ENCODE data around the gene CACNB2.
"Not testable (repeated sequence)": the region's sequence is repeated elsewhere in the genome, so short reads cannot be mapped to it uniquely, and the experiment has no call there.

DNA sequence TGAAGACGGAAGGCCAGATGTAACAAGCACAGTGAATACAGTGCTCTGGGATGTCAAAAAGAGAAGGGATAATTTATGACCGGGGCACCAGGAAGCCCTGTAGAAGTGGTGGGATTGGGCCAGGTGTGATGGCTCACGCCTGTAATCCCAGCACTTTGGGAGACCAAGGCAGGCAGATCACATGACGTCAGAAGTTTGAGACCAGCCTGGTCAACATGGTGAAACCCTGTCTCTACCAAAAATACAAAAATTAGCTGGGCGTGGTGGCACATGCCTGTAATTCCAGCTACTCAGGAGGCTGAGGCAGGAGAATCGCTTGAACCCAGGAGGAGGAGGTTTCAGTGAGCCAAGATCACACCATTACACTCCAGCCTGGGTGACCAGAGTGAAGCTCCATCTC, 305.4 kb downstream of the CACNB2 start:
- not testable (repeated sequence) for TF ChIP-seq EZH2 (IDR thresholded peaks at IDR 0.05; ENCODE audit: borderline replicate concordance, low read depth, low read length, poor library complexity, severe bottlenecking)
- TF ChIP-seq, protein P1, sequence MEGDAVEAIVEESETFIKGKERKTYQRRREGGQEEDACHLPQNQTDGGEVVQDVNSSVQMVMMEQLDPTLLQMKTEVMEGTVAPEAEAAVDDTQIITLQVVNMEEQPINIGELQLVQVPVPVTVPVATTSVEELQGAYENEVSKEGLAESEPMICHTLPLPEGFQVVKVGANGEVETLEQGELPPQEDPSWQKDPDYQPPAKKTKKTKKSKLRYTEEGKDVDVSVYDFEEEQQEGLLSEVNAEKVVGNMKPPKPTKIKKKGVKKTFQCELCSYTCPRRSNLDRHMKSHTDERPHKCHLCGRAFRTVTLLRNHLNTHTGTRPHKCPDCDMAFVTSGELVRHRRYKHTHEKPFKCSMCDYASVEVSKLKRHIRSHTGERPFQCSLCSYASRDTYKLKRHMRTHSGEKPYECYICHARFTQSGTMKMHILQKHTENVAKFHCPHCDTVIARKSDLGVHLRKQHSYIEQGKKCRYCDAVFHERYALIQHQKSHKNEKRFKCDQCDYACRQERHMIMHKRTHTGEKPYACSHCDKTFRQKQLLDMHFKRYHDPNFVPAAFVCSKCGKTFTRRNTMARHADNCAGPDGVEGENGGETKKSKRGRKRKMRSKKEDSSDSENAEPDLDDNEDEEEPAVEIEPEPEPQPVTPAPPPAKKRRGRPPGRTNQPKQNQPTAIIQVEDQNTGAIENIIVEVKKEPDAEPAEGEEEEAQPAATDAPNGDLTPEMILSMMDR (conservative IDR thresholded peaks at IDR 0.05; ENCODE audit: low read depth, low read length): not testable (repeated sequence)
